ENCODE data around the gene ZSWIM1. TPM values are rescaled to one million over a fixed set of nuclear protein-coding genes. Genes with fewer than 3 reads are reported as not detected.

ZSWIM1 gene
- total and polyA plus RNA-seq, 3 donors from 2014 or later = 11.4 to 24.5 (median 24.0) TPM

GRCh38 chr20:45878076-45878761, 2.8 kb upstream of the ZSWIM1 start:
- no peak overlapping the region for H3K4me3 ChIP-seq
- intact Hi-C loops (cut with DNase I; ENCODE audit: low total_unique reads) = no loop called here
- no peak for TF ChIP-seq POLR2A (IDR thresholded peaks at IDR 0.05)
- no peak for TF ChIP-seq CTCF (IDR thresholded peaks at IDR 0.05)
- H3K27ac ChIP-seq = peak overlapping the region; percentile 9 to 71
- 55 to 66% methylated on average over 9 to 13 of the region's 13 CpGs for WGBS, 2 donors
- no peaks in the 10 kb centered on the region for H3K9me3 ChIP-seq
- peak; percentile 72 for DNase-seq
- H3K4me1 ChIP-seq = peaks cover 20% of the 10 kb centered on the region
- no peaks in the 10 kb centered on the region for H3K27me3 ChIP-seq
- H3K36me3 ChIP-seq (ENCODE audit: low read depth, missing control alignments) = no peaks in the 10 kb centered on the region

- H3K36me3 ChIP-seq (ENCODE audit: low read depth, missing control alignments) = no peaks in the 10 kb centered on the region
- WGBS, 2 donors = 79 to 80% methylated on average over 4 of the region's 4 CpGs
- intact Hi-C loops (cut with DNase I; ENCODE audit: low total_unique reads) = no loop called here
These were observed 1.6 kb downstream of the ZSWIM1 start for GRCh38 chr20:45882469-45883099.

GRCh38 chr20:45883100-45883469, 2.1 kb downstream of the ZSWIM1 start:
- H3K36me3 ChIP-seq (ENCODE audit: low read depth, missing control alignments) = no peaks in the 10 kb centered on the region
- no peak overlapping the region for H3K4me3 ChIP-seq
- no peak for TF ChIP-seq POLR2A (IDR thresholded peaks at IDR 0.05)
- no peak for TF ChIP-seq CTCF (IDR thresholded peaks at IDR 0.05)
- H3K27ac ChIP-seq = no peak overlapping the region
- H3K27me3 ChIP-seq = no peaks in the 10 kb centered on the region
- intact Hi-C loops (cut with DNase I; ENCODE audit: low total_unique reads) = no loop called here
- H3K4me1 ChIP-seq = peaks cover 17% of the 10 kb centered on the region
- DNase-seq = no peak
- H3K9me3 ChIP-seq = no peaks in the 10 kb centered on the region
- 68 to 79% methylated on average over 8 to 9 of the region's 9 CpGs for WGBS, 2 donors

More at GRCh38 chr20:45882469-45883099, 1.6 kb downstream of the ZSWIM1 start:
- H3K27ac ChIP-seq = no peak overlapping the region
- no peaks in the 10 kb centered on the region for H3K9me3 ChIP-seq
- no peak for TF ChIP-seq POLR2A (IDR thresholded peaks at IDR 0.05)
- TF ChIP-seq CTCF (IDR thresholded peaks at IDR 0.05) = no peak
- no peak overlapping the region for H3K4me3 ChIP-seq
- DNase-seq = no peak
- H3K4me1 ChIP-seq = peaks cover 20% of the 10 kb centered on the region
- no peaks in the 10 kb centered on the region for H3K27me3 ChIP-seq

GRCh38 chr20:45886590-45887345, 5.7 kb downstream of the ZSWIM1 start:
- DNase-seq = no peak
- Histone ChIP-seq H3K36me3 (ENCODE audit: low read depth, missing control alignments) (no peaks in the 10 kb centered on the region), H3K4me3 (no peak overlapping the region), H3K9me3 (no peaks in the 10 kb centered on the region), H3K27me3 (no peaks in the 10 kb centered on the region), H3K27ac (no peak overlapping the region), H3K4me1 (peaks cover 8% of the 10 kb centered on the region)
- TF ChIP-seq CTCF (IDR thresholded peaks at IDR 0.05) (no peak), POLR2A (IDR thresholded peaks at IDR 0.05) (no peak)
- intact Hi-C loops (cut with DNase I; ENCODE audit: low total_unique reads) = no loop called here
- 87 to 89% methylated on average over 14 to 19 of the region's 19 CpGs for WGBS, 2 donors

Measured in testis (tissue), 3 donors.